Endothelial cell (in vitro differentiated cells): Measurements from ENCODE around the gene OR2AT4. TPM values are rescaled to one million over a fixed set of nuclear protein-coding genes. Genes with fewer than 3 reads are reported as not detected.
"Not testable (repeated sequence)": the region's sequence is repeated elsewhere in the genome, so short reads cannot be mapped to it uniquely, and the experiment has no call there.

ENCODE experiments used
- DNase-seq: peaks from one replicate; pipeline ENCODE4 v3.0.0; 2021; ENCODE audit warnings: low spot score
- H3K27ac Mint-ChIP-seq: one replicate; pipeline ENCODE4 v1.8.0; 2021; ENCODE audit warnings: mixed read lengths, inconsistent platforms; ENCODE audit not compliant: unreplicated experiment
- H3K27me3 Mint-ChIP-seq: one replicate; pipeline ENCODE4 v1.8.0; 2021; ENCODE audit warnings: mild to moderate bottlenecking, moderate library complexity, mixed read lengths, inconsistent platforms; ENCODE audit not compliant: unreplicated experiment
- H3K36me3 Mint-ChIP-seq: one replicate; pipeline ENCODE4 v1.8.0; 2021; ENCODE audit warnings: mild to moderate bottlenecking, low read depth, mixed read lengths, inconsistent platforms; ENCODE audit not compliant: unreplicated experiment
- H3K4me1 Mint-ChIP-seq: one replicate; pipeline ENCODE4 v1.8.0; 2021; ENCODE audit warnings: mild to moderate bottlenecking, mixed read lengths, inconsistent platforms; ENCODE audit not compliant: unreplicated experiment
- H3K4me3 Mint-ChIP-seq: one replicate; pipeline ENCODE4 v1.8.0; 2021; ENCODE audit warnings: mild to moderate bottlenecking, mixed read lengths, inconsistent platforms; ENCODE audit not compliant: unreplicated experiment
- H3K9me3 Mint-ChIP-seq: one replicate; pipeline ENCODE4 v1.8.0; 2021; ENCODE audit warnings: mixed read lengths, inconsistent platforms; ENCODE audit not compliant: unreplicated experiment
- total RNA-seq: library from RNA; stranded (reverse); fragmentation: NEBNext Ultra II Directional; extraction: Animal tissue kit (Norgen Biotek cat#: 25700); gene quantifications from one replicate; pipeline ENCODE4 v1.2.1, GENCODE V29; 2021; ENCODE audit not compliant: unreplicated experiment
- TF ChIP-seq, protein P1 (sequence below): fragments of 200-600 bp; sonication (generic); IDR thresholded peaks from one replicate; pipeline ENCODE4 v1.5.0; 2021; ENCODE audit warnings: antibody characterized with exemption; ENCODE audit not compliant: unreplicated experiment

The OR2AT4 gene
- total RNA-seq, 1 donor from 2014 or later, result 0.08 TPM

DNA sequence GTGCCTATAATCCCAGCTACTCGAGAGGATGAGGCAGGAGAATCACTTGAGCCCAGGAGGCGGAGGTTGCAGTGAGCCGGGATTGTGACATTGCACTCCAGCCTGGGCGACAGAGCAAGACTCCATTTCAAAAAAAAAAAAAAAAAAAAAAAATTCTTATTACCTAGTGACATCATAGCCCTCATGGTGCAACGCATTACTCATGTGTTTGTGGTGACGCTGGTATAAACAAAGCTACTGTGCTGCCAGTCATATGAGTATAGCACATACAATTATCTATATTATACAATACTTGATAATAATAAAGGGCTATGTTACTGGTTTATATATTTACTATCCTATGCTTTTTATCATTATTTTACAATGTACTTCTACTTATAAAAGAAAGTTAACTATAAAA is 41.2 kb downstream of the OR2AT4 start:
- H3K4me1 Mint-ChIP-seq, result peaks cover 5% of the 10 kb centered on the region
- DNase-seq, result no peak
- H3K27ac Mint-ChIP-seq, result no peak overlapping the region
- no peaks in the 10 kb centered on the region for H3K9me3 Mint-ChIP-seq
- peaks cover 7% of the 10 kb centered on the region for H3K27me3 Mint-ChIP-seq
- peaks cover 4% of the 10 kb centered on the region for H3K36me3 Mint-ChIP-seq
- no peak overlapping the region for H3K4me3 Mint-ChIP-seq
- TF ChIP-seq, protein P1, sequence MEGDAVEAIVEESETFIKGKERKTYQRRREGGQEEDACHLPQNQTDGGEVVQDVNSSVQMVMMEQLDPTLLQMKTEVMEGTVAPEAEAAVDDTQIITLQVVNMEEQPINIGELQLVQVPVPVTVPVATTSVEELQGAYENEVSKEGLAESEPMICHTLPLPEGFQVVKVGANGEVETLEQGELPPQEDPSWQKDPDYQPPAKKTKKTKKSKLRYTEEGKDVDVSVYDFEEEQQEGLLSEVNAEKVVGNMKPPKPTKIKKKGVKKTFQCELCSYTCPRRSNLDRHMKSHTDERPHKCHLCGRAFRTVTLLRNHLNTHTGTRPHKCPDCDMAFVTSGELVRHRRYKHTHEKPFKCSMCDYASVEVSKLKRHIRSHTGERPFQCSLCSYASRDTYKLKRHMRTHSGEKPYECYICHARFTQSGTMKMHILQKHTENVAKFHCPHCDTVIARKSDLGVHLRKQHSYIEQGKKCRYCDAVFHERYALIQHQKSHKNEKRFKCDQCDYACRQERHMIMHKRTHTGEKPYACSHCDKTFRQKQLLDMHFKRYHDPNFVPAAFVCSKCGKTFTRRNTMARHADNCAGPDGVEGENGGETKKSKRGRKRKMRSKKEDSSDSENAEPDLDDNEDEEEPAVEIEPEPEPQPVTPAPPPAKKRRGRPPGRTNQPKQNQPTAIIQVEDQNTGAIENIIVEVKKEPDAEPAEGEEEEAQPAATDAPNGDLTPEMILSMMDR, result no peak

DNA sequence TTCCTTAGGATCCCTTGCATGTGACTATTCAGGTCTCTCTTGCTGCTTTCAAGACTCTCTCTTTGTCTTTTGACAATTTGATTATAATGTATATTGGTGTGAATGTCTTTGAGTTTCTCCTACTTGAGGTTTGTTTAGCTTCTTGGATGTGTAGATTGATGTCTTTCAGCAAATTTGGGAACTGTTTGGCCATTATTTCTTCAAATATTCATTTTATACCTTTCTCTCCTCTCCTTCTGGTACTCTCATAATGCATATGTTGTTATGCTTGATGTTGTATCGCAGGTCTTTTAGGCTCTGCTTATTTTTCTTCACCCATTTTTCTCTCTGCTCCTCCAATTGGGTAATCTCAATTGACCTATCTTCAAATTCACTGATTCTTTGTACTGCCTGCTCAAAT is 44.2 kb downstream of the OR2AT4 start:
- H3K4me3 Mint-ChIP-seq, result no peak overlapping the region
- TF ChIP-seq, protein P1, result no peak
- peaks cover 3% of the 10 kb centered on the region for H3K27me3 Mint-ChIP-seq
- no peaks in the 10 kb centered on the region for H3K4me1 Mint-ChIP-seq
- peaks cover 4% of the 10 kb centered on the region for H3K36me3 Mint-ChIP-seq
- no peak for DNase-seq
- H3K27ac Mint-ChIP-seq, result no peak overlapping the region
- no peaks in the 10 kb centered on the region for H3K9me3 Mint-ChIP-seq

DNA sequence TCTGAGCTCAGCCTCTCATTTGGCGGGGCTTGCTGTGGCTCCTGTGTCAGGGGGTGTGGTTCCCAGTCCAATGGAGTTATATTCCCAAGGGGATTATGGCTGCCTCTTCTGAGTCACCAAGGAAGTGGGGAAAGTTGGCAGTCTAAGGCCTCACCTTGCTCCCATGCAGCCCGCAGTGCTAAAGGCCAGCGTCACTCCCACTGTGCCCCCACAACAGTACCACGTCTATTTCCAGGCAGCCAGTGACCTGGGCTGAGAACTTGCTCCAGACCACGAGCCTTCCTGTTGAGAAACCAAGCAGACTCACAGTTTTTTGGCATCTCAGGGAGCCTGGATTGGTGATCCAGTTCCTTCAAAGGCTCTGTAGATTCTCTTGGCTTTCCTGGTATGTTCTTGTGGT is 45.6 kb downstream of the OR2AT4 start:
- DNase-seq, result no peak
- Mint-ChIP-seq H3K27me3 (peaks cover 3% of the 10 kb centered on the region), H3K36me3 (peaks cover 4% of the 10 kb centered on the region), H3K4me1 (peaks cover 7% of the 10 kb centered on the region), H3K9me3 (no peaks in the 10 kb centered on the region), H3K4me3 (no peak overlapping the region), H3K27ac (no peak overlapping the region)
- TF ChIP-seq, protein P1, result no peak

DNA sequence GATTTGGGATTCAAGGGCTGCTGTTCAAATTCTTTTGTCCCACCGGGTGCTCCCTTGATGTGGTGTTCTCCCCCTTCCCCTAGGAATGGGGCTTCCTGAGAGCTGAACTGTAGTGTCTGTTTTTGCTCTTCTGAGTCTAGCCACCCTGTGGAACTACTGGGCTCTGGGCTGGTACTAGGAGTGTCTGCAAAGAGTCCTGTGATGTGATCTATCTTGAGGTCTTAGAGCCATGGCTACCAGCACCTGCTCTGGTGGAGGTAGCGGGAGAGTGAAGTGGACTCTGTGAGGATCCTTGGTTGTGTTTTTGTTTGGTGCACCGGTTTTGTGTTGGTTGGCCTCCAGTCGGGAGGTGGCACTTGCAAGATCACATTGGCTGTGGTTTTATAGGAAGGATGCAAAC is 46.2 kb downstream of the OR2AT4 start:
- no peak overlapping the region for H3K27ac Mint-ChIP-seq

DNA sequence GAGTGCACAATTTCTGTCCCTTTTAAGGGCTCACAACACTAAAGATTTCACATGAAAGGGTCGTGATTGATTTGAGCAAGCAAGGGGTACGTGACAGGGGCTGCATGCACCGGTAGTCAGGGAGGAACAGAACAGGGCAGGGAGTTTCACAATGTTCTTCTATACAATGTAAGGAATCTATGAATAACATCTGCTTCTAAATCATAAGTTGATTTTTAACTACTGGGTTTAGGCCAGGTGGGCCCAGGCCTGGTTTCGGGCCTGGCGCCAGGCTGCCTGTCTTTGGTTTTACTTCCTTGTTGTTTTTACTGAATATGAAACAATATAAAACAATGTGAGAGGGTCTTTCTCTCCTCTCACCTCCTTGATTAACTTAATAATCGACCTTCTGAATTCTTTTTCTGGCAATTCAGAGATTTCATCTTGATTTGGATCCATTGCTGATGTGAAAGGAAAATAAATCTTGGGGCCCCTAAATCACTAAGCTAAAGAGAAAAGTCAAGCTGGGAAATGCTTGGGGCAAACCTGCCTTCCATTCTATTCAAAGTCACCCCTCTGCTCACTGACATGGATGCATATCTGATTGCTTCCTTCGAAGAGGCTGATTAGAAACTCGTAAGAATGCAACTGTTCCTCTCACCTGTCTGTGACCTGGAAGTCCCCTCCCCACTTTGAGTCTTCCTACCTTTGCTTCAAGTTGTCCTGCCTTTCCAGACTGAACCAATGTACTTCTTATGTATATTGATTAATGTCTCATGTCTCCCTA is 47.0 kb downstream of the OR2AT4 start:
- not testable (repeated sequence) for H3K27ac Mint-ChIP-seq, H3K4me3 Mint-ChIP-seq, H3K4me1 Mint-ChIP-seq, DNase-seq, H3K9me3 Mint-ChIP-seq, H3K36me3 Mint-ChIP-seq, H3K27me3 Mint-ChIP-seq

More for the DNA sequence above, 46.2 kb downstream of the OR2AT4 start:
- DNase-seq, result no peak
- Mint-ChIP-seq H3K4me3 (no peak overlapping the region), H3K36me3 (peaks cover 4% of the 10 kb centered on the region), H3K9me3 (no peaks in the 10 kb centered on the region), H3K27me3 (peaks cover 3% of the 10 kb centered on the region), H3K4me1 (peaks cover 7% of the 10 kb centered on the region)
- TF ChIP-seq, protein P1, result no peak
